Transverse colon (tissue), 4 donors: Measurements from ENCODE around the gene CTNNBL1. TPM values are rescaled to one million over a fixed set of nuclear protein-coding genes. Genes with fewer than 3 reads are reported as not detected.

ENCODE experiments used
- DNase-seq: peaks from one replicate; pipeline ENCODE4 v3.0.0-alpha.2; 2019
- H3K27ac ChIP-seq, 4 donors: fragments of 200-600 bp; sonication (generic); 2 replicates each; pipeline ENCODE4 v1.5.1; 2016 to 2018; ENCODE audit warnings: inconsistent platforms in 4 of 4
- H3K27me3 ChIP-seq: fragments of 200-600 bp; sonication (generic); 2 replicates; pipeline ENCODE4 v1.5.1; 2017; ENCODE audit warnings: inconsistent platforms
- H3K36me3 ChIP-seq, 4 donors: fragments of 200-600 bp; sonication (generic); 2 replicates each; pipeline ENCODE4 v1.5.1; 2017 to 2019; ENCODE audit warnings: inconsistent platforms in 4 of 4
- H3K4me1 ChIP-seq, 4 donors: fragments of 200-600 bp; sonication (generic); 2 replicates each; pipeline ENCODE4 v1.5.1; 2017 to 2020; ENCODE audit warnings: inconsistent platforms in 4 of 4
- H3K4me3 ChIP-seq, 4 donors: fragments of 200-600 bp; sonication (generic); 1 replicate in 1 of 4; 2 replicates in 3 of 4; pipeline versions ENCODE4 v1.5.1 to v1.6.1; 2017 to 2019; ENCODE audit warnings: inconsistent platforms in 4 of 4
- H3K9me3 ChIP-seq, 2 donors: fragments of 200-600 bp; sonication (generic); 2 replicates each; pipeline ENCODE4 v1.5.1; 2017 to 2019; ENCODE audit warnings: inconsistent platforms in 2 of 2
- EP300 ChIP-seq: sonication (generic); formaldehyde crosslinking; IDR thresholded peaks from one replicate; pipeline ENCODE4 v1.6.1; 2017; ENCODE audit warnings: antibody characterized with exemption, low read depth
- POLR2A ChIP-seq: fragments of 450-650 bp; IDR thresholded peaks from one replicate; pipeline ENCODE4 v1.6.1; 2016; ENCODE audit warnings: antibody characterized with exemption, mild to moderate bottlenecking, moderate library complexity
- POLR2AphosphoS5 ChIP-seq, 3 donors: sonication (generic); formaldehyde crosslinking; IDR thresholded peaks; one replicate each; pipeline ENCODE4 v1.6.1; 2016; ENCODE audit warnings: antibody characterized with exemption in 3 of 3
- WGBS, 2 donors: methylation state at CpG; one replicate each; pipeline ENCODE4 v1.1.5; 2018; ENCODE audit warnings: low coverage in 1 of 2; 5-methylcytosine and 5-hydroxymethylcytosine counted together
- in situ Hi-C, 4 donors: fragments of 200-750 bp; cut with MboI; loops; one replicate each; pipeline versions ENCODE4 v1.15.0 to v1.15.1; 2017; ENCODE audit warnings: low sequenced_read_pairs in 3 of 4, low pct_ligation_motif_present in 1 of 4, low pct_unique_long_range_greater_than_20kb in 1 of 4
- intact Hi-C: fragments of 100-400 bp; cut with DNase I; formaldehyde crosslinking; loops from one replicate; pipeline ENCODE4 v1.15.1; 2023; ENCODE audit warnings: low total_unique reads
- total RNA-seq, 4 donors: library from RNA; depleted of rRNA; stranded (reverse); fragments of >200 nt; gene quantifications; one replicate each; pipeline ENCODE4 v1.1.0, GENCODE V29; 2016
- TF ChIP-seq, protein P1 (sequence below), 5 experiments: fragments of 200-600 bp in 3 of 5; fragments of 450-650 bp in 2 of 5; sonication (generic) in 3 of 5; IDR thresholded peaks; 1 replicate in 2 of 5; 2 replicates in 3 of 5; pipeline ENCODE4 v1.5.1; 2016 to 2017; ENCODE audit warnings: antibody characterized with exemption in 5 of 5, inconsistent platforms in 3 of 5, mild to moderate bottlenecking in 2 of 5, moderate library complexity in 1 of 5

CTNNBL1 gene
- total RNA-seq, 4 donors from 2014 or later, result 18.7 to 49.0 (median 22.4) TPM

DNA sequence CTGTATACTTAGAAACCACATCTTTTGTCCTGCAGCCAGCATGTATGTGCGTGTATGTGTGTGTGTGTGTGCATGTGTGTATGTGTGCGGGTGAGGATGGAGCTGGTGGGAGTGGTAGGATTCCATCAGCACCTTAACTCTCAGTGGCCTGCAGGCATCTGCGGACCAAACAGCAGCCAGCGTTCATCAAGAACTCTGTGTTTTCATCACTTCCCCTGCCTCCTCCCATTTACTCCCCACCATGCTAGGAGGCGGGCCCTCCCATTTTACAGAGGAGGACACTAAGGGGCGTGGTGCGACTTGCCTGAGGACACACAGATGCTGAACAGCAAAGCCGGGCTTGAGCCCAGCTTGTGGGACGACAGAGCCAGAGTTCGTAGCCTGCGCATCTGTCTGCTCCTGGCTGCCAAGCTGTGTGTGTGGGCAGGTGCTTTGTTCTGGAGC is 218.0 kb downstream of the CTNNBL1 start:
- H3K4me1 ChIP-seq, result peaks cover 0 to 21% (median 9%) of the 10 kb centered on the region in 4 donors
- peaks cover 77% of the 10 kb centered on the region for H3K27me3 ChIP-seq
- 16% methylated on average over 11 of the region's 11 CpGs; no CpG with 5 or more reads in 1 of the 2 donors for WGBS, 2 donors
- no peak overlapping the region for H3K4me3 ChIP-seq
- no peaks in the 10 kb centered on the region for H3K36me3 ChIP-seq
- no peak overlapping the region for H3K27ac ChIP-seq
- intact Hi-C loops (no loop called here), in situ Hi-C loops (no loop called here)
- TF ChIP-seq POLR2AphosphoS5 (IDR thresholded peaks at IDR 0.05) (no peak), POLR2A (no peak), EP300 (no peak)
- TF ChIP-seq, protein P1, sequence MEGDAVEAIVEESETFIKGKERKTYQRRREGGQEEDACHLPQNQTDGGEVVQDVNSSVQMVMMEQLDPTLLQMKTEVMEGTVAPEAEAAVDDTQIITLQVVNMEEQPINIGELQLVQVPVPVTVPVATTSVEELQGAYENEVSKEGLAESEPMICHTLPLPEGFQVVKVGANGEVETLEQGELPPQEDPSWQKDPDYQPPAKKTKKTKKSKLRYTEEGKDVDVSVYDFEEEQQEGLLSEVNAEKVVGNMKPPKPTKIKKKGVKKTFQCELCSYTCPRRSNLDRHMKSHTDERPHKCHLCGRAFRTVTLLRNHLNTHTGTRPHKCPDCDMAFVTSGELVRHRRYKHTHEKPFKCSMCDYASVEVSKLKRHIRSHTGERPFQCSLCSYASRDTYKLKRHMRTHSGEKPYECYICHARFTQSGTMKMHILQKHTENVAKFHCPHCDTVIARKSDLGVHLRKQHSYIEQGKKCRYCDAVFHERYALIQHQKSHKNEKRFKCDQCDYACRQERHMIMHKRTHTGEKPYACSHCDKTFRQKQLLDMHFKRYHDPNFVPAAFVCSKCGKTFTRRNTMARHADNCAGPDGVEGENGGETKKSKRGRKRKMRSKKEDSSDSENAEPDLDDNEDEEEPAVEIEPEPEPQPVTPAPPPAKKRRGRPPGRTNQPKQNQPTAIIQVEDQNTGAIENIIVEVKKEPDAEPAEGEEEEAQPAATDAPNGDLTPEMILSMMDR (IDR thresholded peaks at IDR 0.05), result no peak
- H3K9me3 ChIP-seq, result no peaks in the 10 kb centered on the region
- peak; percentile 30 for DNase-seq

DNA sequence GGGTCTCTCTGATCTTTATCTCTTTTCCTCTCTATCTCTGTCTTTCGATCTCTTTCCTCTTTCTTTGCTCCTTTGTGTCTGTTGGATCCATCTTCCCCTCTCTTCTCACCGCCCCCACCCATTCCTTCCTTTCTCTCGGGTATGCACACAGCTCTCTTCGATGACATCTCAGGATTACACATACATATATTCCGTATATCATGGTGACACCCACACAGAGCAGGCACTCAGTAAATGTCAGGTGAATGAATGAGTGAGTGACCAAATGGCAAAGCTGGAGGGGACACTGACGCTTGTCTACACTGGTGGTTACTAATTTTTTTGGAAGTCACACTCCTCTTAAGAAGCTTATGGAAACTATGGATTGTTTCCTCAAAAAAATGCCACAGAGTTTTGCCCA is 219.0 kb downstream of the CTNNBL1 start:
- Histone ChIP-seq H3K27me3 (peaks cover 84% of the 10 kb centered on the region), H3K36me3 (no peaks in the 10 kb centered on the region), H3K4me1 (peaks cover 0 to 21% (median 9%) of the 10 kb centered on the region in 4 donors), H3K27ac (no peak overlapping the region), H3K9me3 (no peaks in the 10 kb centered on the region), H3K4me3 (no peak overlapping the region)
- WGBS, 2 donors, result 47 to 78% methylated on average over 3 to 6 of the region's 6 CpGs
- no peak for TF ChIP-seq POLR2AphosphoS5 (IDR thresholded peaks at IDR 0.05)
- TF ChIP-seq POLR2A, result no peak
- TF ChIP-seq EP300, result no peak
- in situ Hi-C loops (no loop called here), intact Hi-C loops (no loop called here)
- DNase-seq, result no peak

DNA sequence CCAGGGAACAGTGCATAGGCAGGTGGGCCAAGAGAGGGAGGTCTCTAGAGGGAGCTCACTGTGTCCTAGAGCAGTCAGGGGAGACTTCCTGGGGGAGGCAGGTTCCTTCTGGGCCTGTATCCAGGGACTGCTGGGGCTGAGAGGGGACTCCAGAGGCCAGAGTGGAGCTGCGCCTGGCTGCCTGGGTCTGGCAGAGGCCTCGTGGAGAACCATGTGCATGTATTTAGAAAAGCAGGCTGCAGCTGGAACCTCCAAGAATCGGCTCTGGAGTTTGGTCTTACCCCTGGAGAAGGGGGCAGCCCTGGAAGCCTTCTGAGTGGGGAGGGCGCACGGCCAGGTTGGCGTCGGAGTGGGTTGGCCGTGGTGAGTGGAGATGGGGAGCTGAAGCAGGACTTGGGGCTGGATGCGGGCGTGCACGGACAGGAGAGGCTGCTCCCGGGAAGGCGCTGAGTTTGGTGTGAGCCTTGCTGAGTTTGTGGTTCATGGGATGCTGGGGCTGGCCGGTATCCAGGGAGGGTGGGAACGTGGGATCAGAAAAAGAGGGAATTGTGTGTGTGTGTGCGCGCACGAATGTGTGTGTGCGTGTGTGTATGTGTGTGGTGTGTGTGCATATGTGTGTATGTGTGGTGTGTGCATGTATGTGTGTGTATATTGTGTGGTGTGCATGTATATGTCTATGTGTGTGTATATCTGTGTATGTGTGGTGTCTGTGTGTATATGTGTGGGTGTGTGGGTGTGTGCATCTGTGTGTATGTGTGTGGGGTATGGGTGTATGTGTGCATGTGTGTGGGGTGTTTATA is 219.9 kb downstream of the CTNNBL1 start:
- TF ChIP-seq POLR2AphosphoS5 (IDR thresholded peaks at IDR 0.05), result no peak
- TF ChIP-seq EP300, result no peak
- no peak for TF ChIP-seq POLR2A
- TF ChIP-seq, protein P1 (IDR thresholded peaks at IDR 0.05), result no peak
- H3K9me3 ChIP-seq, result no peaks in the 10 kb centered on the region
- H3K4me1 ChIP-seq, result peaks cover 0 to 21% (median 9%) of the 10 kb centered on the region in 4 donors
- H3K27ac ChIP-seq, result no peak overlapping the region
- H3K27me3 ChIP-seq, result peaks cover 92% of the 10 kb centered on the region
- no peak overlapping the region for H3K4me3 ChIP-seq
- in situ Hi-C loops, result no loop called here
- 79 to 80% methylated on average over 9 to 19 of the region's 19 CpGs for WGBS, 2 donors
- no peaks in the 10 kb centered on the region for H3K36me3 ChIP-seq
- intact Hi-C loops, result no loop called here
- DNase-seq, result no peak

DNA sequence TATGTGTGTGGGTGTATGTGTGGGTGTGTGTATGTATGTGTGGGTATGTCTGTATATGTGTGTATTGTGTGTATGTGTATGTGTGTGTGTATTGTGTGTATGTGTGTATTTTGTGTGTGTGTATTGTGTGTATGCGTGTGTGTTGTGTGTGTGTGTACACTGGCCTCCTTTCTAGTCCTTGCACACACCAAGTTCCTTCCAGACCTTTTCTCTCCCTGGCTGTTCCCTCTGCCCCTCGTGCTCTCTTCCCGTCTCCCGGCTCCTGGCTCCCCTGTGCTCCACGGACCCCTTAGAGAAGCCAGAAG is 220.5 kb downstream of the CTNNBL1 start:
- intact Hi-C loops, result no loop called here
- DNase-seq, result no peak
- H3K4me3 ChIP-seq, result no peak overlapping the region
- H3K27ac ChIP-seq, result peak overlapping the region in 1 of 4 donors; percentile 67
- no peaks in the 10 kb centered on the region for H3K9me3 ChIP-seq
- no peaks in the 10 kb centered on the region for H3K36me3 ChIP-seq
- H3K4me1 ChIP-seq, result peaks cover 0 to 21% (median 9%) of the 10 kb centered on the region in 4 donors
- peaks cover 93% of the 10 kb centered on the region for H3K27me3 ChIP-seq
- no peak for TF ChIP-seq POLR2A
- TF ChIP-seq EP300, result no peak
- TF ChIP-seq, protein P1 (IDR thresholded peaks at IDR 0.05), result no peak
- TF ChIP-seq POLR2AphosphoS5 (IDR thresholded peaks at IDR 0.05), result no peak
- in situ Hi-C loops, result no loop called here
- WGBS, 2 donors, result 40 to 56% methylated on average over 3 to 5 of the region's 5 CpGs
